Esophagus muscularis mucosa (tissue), 4 donors: ENCODE measurements around the gene ARHGEF7.

Source experiments
- EP300 ChIP-seq: sonication (generic); formaldehyde crosslinking; IDR thresholded peaks from one replicate; pipeline ENCODE4 v1.6.1; 2017; ENCODE audit warnings: antibody characterized with exemption
- POLR2A ChIP-seq: fragments of 450-650 bp; IDR thresholded peaks from one replicate; pipeline ENCODE4 v1.6.1; 2017; ENCODE audit warnings: antibody characterized with exemption, moderate library complexity, mild to moderate bottlenecking, low read depth
- TF ChIP-seq, protein P1 (sequence below), 3 experiments: fragments of 200-600 bp in 2 of 3; fragments of 450-650 bp in 1 of 3; sonication (generic) in 2 of 3; IDR thresholded peaks; one replicate each; pipeline ENCODE4 v1.5.1; 2017 to 2019; ENCODE audit warnings: antibody characterized with exemption in 3 of 3, mild to moderate bottlenecking in 2 of 3, moderate library complexity in 1 of 3

GRCh38 chr13:111278258-111278657 lies 163.1 kb downstream of the ARHGEF7 start:
- TF ChIP-seq, protein P1, sequence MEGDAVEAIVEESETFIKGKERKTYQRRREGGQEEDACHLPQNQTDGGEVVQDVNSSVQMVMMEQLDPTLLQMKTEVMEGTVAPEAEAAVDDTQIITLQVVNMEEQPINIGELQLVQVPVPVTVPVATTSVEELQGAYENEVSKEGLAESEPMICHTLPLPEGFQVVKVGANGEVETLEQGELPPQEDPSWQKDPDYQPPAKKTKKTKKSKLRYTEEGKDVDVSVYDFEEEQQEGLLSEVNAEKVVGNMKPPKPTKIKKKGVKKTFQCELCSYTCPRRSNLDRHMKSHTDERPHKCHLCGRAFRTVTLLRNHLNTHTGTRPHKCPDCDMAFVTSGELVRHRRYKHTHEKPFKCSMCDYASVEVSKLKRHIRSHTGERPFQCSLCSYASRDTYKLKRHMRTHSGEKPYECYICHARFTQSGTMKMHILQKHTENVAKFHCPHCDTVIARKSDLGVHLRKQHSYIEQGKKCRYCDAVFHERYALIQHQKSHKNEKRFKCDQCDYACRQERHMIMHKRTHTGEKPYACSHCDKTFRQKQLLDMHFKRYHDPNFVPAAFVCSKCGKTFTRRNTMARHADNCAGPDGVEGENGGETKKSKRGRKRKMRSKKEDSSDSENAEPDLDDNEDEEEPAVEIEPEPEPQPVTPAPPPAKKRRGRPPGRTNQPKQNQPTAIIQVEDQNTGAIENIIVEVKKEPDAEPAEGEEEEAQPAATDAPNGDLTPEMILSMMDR (IDR thresholded peaks at IDR 0.05) = no peak
- TF ChIP-seq EP300 (no peak), POLR2A (no peak)
